Fibroblast of skin of abdomen (primary cell): ENCODE measurements around the gene EIF4E1B.

Experiments
- DNase-seq: peaks from one replicate; pipeline ENCODE4 v3.0.0-alpha.2; 2013

The EIF4E1B gene

DNA sequence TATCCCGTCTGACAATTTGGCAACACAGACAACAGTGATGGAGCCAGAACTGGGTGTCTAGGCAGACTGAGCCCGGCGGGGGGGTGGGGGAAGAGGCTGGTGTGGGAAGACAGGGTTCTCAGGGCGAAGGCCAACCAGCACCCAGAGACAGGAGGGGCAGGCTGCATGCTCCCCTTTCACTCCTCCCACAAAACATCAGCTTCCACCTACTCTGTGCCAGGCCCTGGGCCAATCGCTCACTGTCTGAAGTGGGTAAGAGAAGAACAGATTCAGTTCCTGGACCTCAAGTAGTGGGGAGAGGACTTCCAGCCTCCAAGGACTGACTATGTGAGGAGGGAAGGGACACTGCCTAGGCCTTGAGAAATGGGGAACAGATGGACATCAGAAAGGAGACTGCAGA lies 2.9 kb upstream of the EIF4E1B start:
- DNase-seq: no peak

DNA sequence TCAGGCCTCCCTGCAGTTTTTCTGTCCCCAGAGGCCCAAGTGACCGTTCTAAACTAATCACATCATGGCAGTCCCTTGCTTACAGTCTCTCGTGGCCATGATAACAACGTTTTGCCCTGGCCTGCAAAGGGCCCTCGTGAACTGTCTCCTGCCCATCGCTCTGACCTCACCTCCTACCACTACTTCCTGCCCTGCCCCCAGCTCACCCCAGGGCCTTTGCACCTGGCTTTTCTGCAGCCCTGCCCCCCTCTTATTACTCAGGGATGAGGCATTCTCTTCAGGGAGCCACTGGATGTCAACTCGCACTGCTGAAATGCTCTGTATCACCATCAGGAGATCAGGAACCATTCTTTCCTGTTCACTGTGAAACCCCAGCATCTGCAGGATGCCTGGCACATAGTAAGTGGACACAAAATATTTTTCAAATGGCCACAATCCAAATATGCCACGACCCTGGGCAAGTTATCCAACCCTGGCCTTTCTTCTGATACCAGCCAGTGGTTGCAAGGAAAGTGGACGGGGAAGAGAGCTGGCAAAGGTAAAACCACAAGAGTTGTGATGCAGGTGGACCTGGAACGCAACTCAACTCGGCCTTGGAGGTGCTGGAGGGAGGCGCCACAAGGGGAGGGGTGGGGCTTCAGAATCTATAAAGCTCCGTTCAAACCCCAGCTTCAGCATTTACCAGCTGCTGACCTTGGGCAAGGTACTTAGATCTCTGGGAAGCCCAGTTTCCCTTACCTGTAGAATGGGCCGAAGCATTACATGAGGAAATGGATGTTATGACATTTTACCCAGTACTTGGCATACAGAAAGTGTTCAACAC lies 1.9 kb upstream of the EIF4E1B start:
- DNase-seq: no peak

DNA sequence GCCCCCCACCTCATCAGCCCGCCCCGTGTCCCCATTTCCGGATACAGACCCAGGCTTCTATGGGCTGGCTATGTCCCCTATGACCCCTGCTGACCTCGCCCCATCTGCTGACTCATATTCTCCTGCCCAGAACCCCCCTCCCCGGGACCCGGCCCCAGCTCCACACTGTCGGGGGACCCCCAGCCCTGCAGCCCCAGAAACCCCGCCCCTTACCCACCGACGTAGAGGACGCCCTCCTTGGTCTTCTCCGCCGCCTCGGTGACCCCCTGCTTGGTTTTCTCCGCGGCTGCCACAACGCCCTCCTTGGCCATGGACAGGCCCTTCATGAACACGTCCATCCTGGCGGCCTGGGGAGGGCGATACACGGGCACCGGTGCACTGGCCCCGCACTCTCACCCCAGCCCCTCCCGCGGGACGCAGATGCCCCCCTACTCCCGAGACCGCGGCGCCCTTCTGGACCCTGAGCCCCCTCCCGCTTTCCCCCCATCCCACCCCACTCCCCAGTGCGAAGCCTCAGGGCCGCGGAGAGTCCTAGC lies 1.1 kb upstream of the EIF4E1B start:
- no peak for DNase-seq

DNA sequence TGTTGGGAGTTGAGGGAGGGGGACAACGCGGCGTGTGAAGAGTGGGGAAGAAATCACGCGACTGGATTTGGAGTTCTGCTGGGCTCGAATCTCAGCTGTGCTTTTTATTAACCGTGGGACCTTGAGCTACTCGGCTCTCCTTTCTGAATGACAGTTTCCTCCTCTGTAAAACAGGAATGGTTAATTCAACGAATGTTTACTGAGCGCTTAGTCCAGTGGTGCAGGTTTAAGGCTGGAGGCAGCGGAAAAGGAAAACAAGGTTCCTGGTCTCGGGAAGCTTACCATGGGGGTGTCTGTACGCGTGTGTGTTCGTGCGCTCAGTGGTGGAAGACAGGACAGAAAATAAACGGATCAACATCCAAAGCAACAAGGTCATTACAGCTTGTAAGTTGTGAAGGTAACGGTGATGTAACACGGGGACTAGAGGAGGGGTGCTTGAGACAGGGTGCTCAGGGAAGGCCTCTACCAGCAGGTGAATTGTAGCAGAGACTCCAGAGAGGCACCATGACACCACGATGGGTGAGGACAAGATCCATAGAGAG lies 277 bp downstream of the EIF4E1B start:
- no peak for DNase-seq

DNA sequence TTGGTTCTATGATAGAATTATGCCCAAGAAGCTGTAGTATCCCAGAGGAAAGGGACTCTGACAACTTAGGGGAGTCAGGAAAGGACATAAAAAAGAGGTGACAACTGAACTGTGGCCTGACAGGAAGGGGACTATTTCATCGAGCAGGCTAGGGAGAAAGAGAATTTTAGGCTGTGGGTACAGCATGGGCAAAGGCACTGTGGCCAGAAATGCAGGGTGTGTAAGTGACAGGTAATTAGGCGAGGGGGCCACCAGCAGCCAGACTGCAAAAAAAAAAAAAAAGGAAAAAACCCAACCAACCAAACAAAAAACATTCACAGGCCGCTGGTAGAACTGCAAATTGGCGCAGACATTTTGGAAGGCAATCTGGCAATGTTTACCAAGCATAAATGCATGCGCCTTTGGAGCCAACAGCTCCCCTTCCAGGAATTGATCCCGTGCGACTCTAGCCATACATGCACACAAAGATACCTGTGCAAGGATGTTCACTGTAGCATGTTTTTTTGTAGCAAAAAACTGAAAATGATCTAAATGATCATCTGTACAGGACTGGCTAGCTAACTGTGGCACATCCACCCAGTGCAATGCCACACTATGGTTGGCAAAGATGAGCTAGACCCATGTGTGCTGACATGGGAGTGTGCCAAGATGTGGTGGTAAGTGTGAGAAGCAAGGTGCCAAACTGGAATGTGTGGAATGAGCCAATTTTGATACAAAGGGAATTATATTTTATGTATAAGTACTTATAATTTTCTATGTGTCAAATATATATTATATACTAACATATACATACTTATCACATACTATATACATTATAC lies 1.1 kb downstream of the EIF4E1B start:
- no peak for DNase-seq

DNA sequence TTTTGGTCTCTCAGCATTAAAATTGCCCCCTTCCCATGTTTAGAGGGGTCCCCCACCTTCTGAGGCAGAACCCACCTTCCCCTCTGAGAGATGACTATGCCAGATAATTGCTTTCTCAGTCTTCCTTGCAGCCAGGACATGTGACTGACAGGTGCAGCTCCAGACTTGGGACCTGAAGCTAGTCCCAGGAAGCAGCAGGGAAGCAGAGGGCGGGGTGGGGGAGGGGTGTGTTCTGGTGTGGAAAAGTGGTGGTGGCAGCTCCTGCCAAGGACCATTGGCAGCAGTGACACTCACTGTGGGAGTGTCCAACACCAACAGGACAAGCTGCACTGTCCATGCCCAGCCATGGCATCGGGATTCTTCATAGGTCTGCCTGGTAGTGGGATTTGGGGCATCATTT lies 2.3 kb downstream of the EIF4E1B start:
- no peak for DNase-seq

DNA sequence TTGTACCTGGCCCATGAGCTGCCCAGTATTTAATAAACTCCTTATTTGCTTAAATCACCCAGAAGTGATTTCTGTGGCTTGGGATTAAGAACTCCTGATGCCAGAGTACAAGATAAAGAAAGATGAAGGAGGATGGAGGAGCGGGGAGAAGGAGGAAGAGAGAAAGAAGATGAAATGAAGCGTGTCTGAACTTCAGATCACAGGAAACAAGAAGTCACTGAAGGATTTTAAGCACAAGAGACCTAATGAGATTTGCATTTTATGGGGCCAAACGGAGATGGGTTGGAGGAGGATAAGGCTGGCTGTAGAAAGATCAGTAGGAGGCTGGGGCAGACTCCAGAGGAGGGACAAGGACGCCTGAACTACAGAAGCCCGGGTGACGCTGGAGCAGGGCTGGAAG lies 3.1 kb downstream of the EIF4E1B start:
- DNase-seq: no peak

DNA sequence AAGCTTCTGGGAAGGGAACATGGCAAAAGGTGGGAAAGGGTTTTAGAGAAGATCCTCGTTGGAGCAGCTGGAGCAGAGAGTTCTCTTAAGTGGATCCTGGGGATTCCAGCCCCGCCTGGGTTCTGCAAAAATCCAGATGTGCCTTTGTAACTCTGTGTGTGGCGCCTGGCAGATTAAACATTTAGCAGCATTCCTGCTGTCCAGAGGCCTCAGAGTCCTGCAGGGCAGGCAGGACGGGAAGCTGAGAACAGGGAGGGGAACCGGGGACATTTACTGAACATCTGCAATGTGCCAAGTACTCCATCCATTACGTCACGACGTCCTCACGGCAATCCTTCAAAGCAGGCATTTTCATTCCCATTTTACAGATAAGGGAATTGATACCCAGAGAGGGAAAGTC lies 6.0 kb downstream of the EIF4E1B start:
- no peak for DNase-seq

DNA sequence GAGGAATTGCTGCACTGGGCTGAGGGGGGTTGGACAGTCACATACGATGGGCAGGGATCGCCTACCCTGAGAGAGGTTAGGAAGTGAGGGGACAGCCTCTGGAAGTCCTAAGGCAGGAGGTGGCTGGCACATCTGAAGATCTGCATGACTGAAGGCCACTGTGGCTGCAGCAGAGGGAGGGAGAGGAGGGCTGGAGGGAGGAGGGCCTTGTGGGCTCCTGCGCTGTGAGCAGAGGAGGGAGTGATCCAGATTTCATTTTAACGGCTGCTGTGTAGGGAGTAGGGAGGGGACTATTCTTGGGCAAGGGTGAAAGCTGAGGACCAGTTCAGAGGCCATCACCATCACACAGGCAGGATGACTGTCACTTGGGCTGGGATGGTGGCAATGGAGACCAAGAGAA lies 7.1 kb downstream of the EIF4E1B start:
- no peak for DNase-seq

DNA sequence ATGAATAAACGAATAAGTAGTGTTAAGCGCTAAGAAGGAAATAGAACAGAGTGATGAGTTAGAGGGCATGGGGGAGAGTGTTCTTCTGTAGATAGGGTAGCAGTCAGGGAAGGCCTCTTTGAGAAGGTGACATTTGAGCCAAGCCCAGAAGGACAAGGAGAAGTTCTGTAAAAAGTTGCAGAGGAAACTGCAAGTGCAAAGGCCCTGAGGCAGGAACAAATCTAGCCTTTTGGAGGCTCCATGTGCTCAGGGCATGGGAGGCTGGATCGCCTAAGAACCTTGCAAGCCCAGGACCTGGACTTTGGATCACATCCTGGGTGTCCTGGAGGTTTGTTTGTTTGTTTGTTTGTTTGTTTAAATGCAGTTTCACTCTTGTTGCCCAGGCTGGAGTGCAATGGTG lies 8.0 kb downstream of the EIF4E1B start:
- DNase-seq: no peak

DNA sequence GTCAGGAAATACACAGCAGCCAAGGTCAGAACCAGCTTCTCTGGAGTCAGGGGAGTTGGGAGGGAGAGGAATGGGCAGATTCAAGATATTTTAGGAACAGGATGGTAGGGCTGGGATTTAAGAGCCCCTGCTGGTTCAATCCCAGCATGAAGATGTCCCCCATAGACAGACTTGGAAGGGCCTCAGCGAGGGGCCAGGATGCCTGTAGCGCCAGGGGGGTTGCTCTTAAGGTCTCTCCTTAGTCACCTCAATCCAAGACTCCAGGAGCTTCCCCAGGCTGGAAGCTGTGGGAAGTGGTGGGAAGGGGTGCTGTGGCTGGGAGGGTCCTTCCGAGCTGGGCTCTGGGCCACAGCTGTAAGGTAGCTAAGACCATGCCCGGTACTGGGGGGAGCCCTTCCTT lies 8.7 kb downstream of the EIF4E1B start:
- DNase-seq: no peak

DNA sequence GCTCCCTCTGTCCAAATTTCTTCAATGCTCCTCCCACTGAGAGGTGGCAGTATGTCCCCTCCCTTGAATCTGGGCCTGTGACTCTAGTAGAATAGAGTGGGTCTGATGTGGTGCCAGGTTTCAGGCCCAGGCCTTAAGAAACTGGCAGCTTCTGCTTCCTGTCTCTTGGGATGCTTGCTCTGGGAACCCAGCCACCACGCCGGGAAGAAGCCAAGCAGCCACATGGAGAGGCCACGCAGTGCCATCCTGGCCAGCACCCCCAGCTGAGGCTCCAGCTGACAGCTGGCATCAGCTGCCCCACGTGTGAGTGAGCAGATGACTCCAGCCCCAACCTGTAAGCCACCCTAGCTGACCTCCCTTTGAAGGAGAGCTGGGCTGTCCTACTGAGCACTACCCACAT lies 9.5 kb downstream of the EIF4E1B start:
- DNase-seq: no peak

DNA sequence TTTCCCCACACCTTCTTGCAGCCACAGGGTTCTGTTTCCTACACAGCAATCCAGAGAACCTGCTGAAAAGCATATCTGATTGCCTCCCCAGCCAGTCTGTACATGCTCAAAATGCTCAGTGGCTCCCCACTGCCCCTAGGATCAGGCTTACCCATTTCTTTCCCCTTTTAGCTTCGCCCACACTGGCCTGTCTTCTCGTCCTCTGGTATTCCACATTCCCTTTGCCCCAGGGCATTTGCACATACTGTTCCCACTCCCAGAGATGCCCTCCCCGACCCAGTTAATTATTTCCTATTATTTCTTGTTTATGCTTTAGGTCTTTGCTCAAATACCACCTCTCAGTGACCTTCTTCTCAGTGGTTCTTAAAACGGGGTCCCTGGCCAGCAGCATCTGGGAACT lies 10.1 kb downstream of the EIF4E1B start:
- DNase-seq: no peak

DNA sequence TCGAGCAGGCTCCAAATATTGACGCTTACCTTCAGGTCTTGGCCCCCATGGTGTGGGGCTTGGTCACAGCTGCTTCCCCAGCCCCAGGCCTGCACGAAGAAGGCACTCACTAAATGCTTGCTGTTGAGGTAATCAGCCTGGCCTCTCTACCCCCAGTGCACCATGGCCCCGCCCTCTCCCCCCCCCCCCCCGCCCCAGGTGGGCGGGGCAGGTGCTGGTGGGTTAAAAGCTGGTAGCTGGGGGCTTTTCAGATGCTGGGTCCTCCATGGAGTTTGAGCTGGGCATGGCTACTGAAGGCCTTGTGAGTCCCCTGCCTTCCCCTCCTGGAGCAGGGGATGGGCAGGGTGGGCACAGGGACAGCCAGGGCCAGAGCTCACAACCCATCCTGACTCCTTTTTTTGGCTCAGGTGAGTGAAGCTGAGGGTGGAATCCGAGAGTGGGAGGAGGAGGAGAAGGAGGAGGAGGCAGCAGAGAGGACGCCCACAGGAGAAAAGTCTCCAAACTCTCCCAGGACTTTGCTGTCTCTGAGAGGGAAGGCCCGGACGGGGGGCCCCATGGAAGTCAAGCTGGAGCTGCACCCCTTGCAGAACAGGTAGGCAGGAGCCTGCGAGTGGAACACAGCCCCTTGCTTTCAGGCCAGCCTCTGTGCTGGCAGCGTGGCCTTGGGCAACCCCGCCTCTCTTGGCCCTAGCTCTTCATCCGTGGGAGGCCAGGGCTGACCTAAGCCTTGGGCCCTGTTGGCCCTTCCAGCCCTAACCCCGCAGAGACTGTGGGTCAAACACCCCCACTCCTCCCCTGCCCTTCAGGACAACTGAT lies 12.4 kb downstream of the EIF4E1B start:
- DNase-seq: no peak

DNA sequence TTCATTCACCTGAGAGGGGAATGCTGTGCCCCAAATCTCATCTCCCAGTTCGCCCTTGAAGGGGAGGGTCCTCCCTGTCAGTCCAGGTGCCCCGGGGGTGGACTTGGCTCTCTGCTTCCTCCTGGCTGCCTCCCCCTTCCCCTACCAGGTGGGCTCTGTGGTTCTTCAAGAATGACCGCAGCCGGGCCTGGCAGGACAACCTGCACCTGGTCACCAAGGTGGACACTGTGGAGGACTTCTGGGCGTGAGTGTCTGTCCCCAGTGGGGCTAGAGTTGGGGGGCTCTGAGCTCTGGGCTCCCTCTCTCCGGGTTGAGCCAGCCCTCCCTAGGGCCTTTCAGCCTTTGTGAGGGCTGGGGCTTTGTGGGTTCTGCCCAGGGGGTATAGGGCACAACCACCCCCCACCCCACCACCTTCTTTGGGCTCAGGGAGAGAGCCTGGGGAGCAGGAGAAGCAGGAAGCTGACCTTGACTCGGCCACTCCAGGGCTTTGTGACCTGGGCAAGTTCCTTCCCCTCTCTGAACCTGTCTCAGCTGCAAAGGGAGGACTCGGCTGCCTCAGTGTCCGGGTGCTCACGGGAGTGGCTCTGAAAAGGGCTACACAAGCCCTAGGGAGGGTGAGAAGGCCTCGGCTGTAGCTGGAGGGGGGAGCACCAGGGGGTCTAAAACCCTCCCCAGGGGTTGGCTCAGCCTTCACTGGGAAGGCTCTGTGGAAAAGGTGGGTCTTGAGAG lies 13.2 kb downstream of the EIF4E1B start:
- no peak for DNase-seq

DNA sequence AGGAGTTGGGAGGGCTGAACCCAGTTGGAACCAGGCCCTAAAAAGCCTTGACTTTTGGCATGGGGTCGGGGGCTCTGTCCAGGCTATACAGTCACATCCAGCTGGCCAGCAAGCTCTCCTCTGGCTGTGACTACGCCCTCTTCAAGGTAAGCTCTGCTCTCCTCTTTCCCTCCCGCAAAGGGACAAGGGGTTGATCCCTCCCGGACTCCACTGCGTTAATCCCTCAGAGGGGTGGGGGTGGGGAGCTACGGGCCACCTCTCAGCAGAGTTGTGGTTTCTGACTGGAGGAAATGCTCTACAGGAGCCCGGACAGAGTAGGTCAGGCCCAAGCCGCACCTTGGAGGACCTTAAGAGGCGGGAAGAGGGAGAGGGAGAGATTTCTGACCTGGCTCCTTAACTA lies 13.8 kb downstream of the EIF4E1B start:
- no peak for DNase-seq

DNA sequence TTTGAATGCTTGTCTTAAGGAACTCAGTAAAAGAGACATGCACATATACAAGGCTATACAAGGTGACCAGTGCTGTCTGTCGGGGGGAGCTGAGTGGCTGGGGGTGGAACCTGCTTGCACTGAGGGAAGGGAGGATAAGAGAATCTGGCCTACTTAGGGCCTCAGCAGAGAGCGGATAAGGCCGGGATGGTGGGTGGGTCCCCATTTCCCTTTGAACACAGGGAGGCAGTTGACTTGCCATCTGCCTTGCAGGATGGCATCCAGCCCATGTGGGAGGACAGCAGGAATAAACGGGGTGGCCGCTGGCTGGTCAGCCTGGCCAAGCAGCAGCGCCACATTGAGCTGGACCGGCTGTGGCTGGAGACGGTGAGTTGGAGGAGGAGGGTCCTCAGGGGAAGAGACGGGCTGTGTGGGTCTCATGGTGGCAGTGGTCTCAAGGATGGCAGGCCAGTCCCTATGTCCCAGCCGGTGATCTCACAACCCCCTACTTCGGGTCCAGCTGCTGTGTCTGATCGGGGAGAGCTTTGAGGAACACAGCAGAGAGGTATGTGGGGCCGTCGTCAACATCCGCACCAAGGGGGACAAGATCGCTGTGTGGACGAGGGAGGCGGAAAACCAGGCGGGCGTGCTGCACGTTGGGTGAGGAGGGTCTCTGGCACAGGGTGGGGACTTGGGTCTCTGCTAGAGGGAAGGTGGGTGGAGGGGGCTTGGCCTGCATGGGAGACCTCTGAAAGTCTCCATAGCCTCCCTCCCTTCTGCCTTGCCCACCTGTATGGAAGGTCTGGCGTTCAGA lies 14.6 kb downstream of the EIF4E1B start:
- DNase-seq: no peak

DNA sequence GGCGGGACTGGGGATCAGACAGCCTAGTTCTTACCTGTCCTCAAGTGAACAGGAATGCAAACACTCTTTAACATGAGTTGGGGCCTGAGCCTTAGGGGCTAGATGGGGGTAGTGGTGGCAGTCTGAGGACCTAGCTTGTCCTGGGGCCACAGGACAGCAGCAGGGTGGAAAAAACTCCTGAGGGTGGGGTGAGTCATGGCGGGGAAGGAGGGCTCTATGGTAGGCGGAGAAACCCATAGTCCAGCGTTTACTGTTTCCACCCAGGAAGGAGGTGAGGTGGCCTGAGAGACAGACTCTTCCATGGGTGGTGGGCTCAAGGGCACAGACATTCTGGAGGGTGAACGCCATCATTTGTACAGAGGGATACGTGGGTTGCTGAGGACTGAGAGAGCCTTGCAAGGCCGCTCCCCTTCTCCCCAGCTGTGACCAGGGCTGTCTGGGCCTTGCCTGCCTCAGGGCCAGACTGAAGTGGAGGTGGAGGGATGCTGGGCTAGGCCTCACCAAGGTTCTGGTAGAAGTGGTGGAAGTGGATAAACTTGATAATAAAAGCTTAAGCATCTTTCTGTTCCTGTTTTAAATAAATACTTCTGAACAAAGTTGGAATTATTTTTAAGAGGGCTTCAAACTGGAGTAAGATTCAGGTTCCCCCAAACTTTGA lies 15.7 kb downstream of the EIF4E1B start:
- DNase-seq: no peak

DNA sequence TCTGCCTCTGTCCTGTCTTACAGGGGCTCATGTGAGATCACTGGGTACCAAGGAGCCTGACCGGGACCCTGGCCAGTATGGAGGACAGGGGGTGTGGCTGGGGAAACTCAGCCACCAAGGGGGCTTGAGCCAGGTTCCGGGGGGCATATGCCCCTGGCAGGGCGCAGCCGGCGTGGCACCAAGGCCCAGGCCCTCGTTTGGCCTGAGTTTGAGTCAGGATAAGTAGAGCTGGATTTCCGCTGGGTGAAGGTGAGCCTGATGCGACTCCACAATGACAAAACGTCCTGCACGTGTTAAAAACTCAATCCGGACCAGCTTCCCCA lies 16.2 kb downstream of the EIF4E1B start:
- no peak for DNase-seq

DNA sequence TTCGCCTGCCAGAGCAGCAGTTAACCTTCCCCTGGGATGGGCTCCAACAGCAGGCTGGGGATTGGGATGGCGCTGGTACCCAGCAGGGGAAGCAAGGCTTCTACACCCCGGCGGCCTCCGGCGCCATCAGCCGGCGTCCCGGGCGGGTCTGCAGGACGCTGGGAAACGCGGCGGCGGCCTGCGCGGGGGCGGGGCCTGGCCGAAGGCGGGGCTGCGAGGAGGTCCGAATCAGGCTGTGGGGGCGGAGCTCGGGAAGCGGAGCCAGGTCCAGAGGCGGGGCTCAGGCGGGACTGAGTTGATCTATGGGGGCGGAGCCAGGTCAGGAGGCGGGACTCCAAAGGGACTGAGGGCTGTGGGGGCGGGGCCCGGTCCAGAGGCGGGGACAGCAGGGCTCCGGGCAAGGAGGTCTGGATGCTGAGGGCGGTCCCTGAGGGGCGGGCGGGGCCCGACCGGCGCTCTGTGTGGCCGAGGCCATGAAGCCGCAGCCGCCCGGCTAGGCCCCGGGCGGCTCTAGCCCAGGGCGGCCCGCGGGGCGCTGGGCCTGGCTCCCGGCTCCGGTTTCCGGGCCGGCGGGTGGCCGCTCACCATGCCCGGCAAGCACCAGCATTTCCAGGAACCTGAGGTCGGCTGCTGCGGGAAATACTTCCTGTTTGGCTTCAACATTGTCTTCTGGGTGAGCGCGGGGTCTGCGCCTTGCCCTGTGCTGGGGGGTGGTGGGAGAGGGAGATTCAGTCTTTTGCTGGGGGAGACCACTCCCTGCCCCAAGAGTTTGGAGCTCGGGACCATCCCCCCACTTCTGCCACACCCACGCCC lies 16.8 kb downstream of the EIF4E1B start, which contains the start of gene TSPAN17:
Gene TSPAN17 (plus strand): TSS at position 455 of the 813 bp plus-strand sequence. CDS start 132 bp downstream, at position 587.
- DNase-seq: peak; percentile 99
